HL-60 (cell line): ENCODE measurements around the gene ACADS.

Source experiments
- TF ChIP-seq, protein P1 (sequence below): IDR thresholded peaks from one replicate; pipeline ENCODE4 v1.5.1; 2011; ENCODE audit warnings: low read length, control low read depth, inconsistent platforms; ENCODE audit not compliant: insufficient read depth
- TF ChIP-seq, protein P2 (sequence below): IDR thresholded peaks from 2 replicates; pipeline ENCODE4 v1.6.1; 2012; ENCODE audit warnings: low read depth; ENCODE audit not compliant: insufficient replicate concordance

GRCh38 chr12:120692524-120693033 lies 33.0 kb upstream of the ACADS start:
- TF ChIP-seq, protein P1, sequence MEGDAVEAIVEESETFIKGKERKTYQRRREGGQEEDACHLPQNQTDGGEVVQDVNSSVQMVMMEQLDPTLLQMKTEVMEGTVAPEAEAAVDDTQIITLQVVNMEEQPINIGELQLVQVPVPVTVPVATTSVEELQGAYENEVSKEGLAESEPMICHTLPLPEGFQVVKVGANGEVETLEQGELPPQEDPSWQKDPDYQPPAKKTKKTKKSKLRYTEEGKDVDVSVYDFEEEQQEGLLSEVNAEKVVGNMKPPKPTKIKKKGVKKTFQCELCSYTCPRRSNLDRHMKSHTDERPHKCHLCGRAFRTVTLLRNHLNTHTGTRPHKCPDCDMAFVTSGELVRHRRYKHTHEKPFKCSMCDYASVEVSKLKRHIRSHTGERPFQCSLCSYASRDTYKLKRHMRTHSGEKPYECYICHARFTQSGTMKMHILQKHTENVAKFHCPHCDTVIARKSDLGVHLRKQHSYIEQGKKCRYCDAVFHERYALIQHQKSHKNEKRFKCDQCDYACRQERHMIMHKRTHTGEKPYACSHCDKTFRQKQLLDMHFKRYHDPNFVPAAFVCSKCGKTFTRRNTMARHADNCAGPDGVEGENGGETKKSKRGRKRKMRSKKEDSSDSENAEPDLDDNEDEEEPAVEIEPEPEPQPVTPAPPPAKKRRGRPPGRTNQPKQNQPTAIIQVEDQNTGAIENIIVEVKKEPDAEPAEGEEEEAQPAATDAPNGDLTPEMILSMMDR: no peak
- TF ChIP-seq, protein P2, sequence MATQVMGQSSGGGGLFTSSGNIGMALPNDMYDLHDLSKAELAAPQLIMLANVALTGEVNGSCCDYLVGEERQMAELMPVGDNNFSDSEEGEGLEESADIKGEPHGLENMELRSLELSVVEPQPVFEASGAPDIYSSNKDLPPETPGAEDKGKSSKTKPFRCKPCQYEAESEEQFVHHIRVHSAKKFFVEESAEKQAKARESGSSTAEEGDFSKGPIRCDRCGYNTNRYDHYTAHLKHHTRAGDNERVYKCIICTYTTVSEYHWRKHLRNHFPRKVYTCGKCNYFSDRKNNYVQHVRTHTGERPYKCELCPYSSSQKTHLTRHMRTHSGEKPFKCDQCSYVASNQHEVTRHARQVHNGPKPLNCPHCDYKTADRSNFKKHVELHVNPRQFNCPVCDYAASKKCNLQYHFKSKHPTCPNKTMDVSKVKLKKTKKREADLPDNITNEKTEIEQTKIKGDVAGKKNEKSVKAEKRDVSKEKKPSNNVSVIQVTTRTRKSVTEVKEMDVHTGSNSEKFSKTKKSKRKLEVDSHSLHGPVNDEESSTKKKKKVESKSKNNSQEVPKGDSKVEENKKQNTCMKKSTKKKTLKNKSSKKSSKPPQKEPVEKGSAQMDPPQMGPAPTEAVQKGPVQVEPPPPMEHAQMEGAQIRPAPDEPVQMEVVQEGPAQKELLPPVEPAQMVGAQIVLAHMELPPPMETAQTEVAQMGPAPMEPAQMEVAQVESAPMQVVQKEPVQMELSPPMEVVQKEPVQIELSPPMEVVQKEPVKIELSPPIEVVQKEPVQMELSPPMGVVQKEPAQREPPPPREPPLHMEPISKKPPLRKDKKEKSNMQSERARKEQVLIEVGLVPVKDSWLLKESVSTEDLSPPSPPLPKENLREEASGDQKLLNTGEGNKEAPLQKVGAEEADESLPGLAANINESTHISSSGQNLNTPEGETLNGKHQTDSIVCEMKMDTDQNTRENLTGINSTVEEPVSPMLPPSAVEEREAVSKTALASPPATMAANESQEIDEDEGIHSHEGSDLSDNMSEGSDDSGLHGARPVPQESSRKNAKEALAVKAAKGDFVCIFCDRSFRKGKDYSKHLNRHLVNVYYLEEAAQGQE: no peak
